NT2/D1 (cell line): ENCODE data around the gene COP1.
A peak's percentile ranks its signal among the peaks of the same experiment; 100 is the strongest.

Source experiments
- DNase-seq: peaks from one replicate; pipeline ENCODE4 v3.0.0-alpha.2; 2011; ENCODE audit warnings: low read depth, low spot score
- H3K27me3 ChIP-seq: 2 replicates; pipeline ENCODE4 v1.6.0; 2011; ENCODE audit warnings: mild to moderate bottlenecking; ENCODE audit not compliant: insufficient read length, insufficient read depth
- H3K36me3 ChIP-seq: 2 replicates; pipeline ENCODE4 v1.6.1; 2011; ENCODE audit warnings: mild to moderate bottlenecking, low read length, mixed read lengths; ENCODE audit not compliant: insufficient read depth, insufficient read length
- H3K4me1 ChIP-seq: 2 replicates; pipeline ENCODE4 v1.5.1; 2011; ENCODE audit not compliant: insufficient read depth, insufficient read length
- H3K4me3 ChIP-seq: 2 replicates; pipeline ENCODE4 v1.5.1; 2011; ENCODE audit warnings: low read depth; ENCODE audit not compliant: insufficient read length
- H3K9ac ChIP-seq: 2 replicates; pipeline ENCODE4 v1.6.0; 2011; ENCODE audit warnings: low read depth; ENCODE audit not compliant: insufficient read length
- H3K9me3 ChIP-seq: 2 replicates; pipeline ENCODE4 v1.5.1; 2011; ENCODE audit warnings: mild to moderate bottlenecking, low read length; ENCODE audit not compliant: insufficient read depth
- SUZ12 ChIP-seq: IDR thresholded peaks from 2 replicates; pipeline ENCODE4 v1.6.1; 2011; ENCODE audit not compliant: insufficient read length, insufficient read depth; ENCODE audit errors: extremely low read depth
- YY1 ChIP-seq: IDR thresholded peaks from 2 replicates; pipeline ENCODE4 v1.6.1; 2011; ENCODE audit not compliant: insufficient read length, insufficient read depth
- ZNF274 ChIP-seq: IDR thresholded peaks from 2 replicates; pipeline ENCODE4 v1.6.1; 2011; ENCODE audit warnings: mild to moderate bottlenecking, low read depth, low read length

Gene COP1

GRCh38 chr1:176225911-176226310 lies 18.8 kb upstream of the COP1 start:
- no peaks in the 10 kb centered on the region for H3K4me1 ChIP-seq
- H3K9me3 ChIP-seq, result no peaks in the 10 kb centered on the region
- TF ChIP-seq SUZ12, result no peak
- no peak for TF ChIP-seq YY1
- no peak for TF ChIP-seq ZNF274
- no peak for DNase-seq
- H3K9ac ChIP-seq, result no peak overlapping the region
- H3K27me3 ChIP-seq, result no peaks in the 10 kb centered on the region
- H3K36me3 ChIP-seq, result no peaks in the 10 kb centered on the region
- no peak overlapping the region for H3K4me3 ChIP-seq

GRCh38 chr1:176225479-176225875 lies 18.4 kb upstream of the COP1 start:
- Histone ChIP-seq H3K27me3 (no peaks in the 10 kb centered on the region), H3K9me3 (no peaks in the 10 kb centered on the region), H3K4me1 (no peaks in the 10 kb centered on the region), H3K4me3 (no peak overlapping the region), H3K36me3 (no peaks in the 10 kb centered on the region), H3K9ac (no peak overlapping the region)
- TF ChIP-seq ZNF274, result no peak
- no peak for TF ChIP-seq SUZ12
- no peak for TF ChIP-seq YY1
- peak; percentile 16 for DNase-seq

GRCh38 chr1:176222196-176222595 lies 15.1 kb upstream of the COP1 start:
- Histone ChIP-seq H3K4me1 (no peaks in the 10 kb centered on the region), H3K27me3 (no peaks in the 10 kb centered on the region), H3K4me3 (no peak overlapping the region), H3K36me3 (no peaks in the 10 kb centered on the region), H3K9ac (no peak overlapping the region), H3K9me3 (no peaks in the 10 kb centered on the region)
- TF ChIP-seq YY1 (no peak), SUZ12 (no peak), ZNF274 (no peak)
- no peak for DNase-seq

- no peak overlapping the region for H3K9ac ChIP-seq
- H3K27me3 ChIP-seq, result no peaks in the 10 kb centered on the region
- TF ChIP-seq YY1, result no peak
- no peak for TF ChIP-seq ZNF274
- no peak for TF ChIP-seq SUZ12
Measured at GRCh38 chr1:176220100-176220689, 13.1 kb upstream of the COP1 start.

GRCh38 chr1:176217461-176218099 lies 10.5 kb upstream of the COP1 start:
- Histone ChIP-seq H3K27me3 (no peaks in the 10 kb centered on the region), H3K9me3 (no peaks in the 10 kb centered on the region), H3K9ac (no peak overlapping the region), H3K4me1 (no peaks in the 10 kb centered on the region), H3K4me3 (no peak overlapping the region), H3K36me3 (no peaks in the 10 kb centered on the region)
- TF ChIP-seq SUZ12, result no peak
- no peak for TF ChIP-seq YY1
- TF ChIP-seq ZNF274, result no peak
- DNase-seq, result no peak

More at GRCh38 chr1:176220100-176220689, 13.1 kb upstream of the COP1 start:
- no peaks in the 10 kb centered on the region for H3K9me3 ChIP-seq
- no peak for DNase-seq
- no peaks in the 10 kb centered on the region for H3K4me1 ChIP-seq
- H3K4me3 ChIP-seq, result no peak overlapping the region
- H3K36me3 ChIP-seq, result no peaks in the 10 kb centered on the region

DNA sequence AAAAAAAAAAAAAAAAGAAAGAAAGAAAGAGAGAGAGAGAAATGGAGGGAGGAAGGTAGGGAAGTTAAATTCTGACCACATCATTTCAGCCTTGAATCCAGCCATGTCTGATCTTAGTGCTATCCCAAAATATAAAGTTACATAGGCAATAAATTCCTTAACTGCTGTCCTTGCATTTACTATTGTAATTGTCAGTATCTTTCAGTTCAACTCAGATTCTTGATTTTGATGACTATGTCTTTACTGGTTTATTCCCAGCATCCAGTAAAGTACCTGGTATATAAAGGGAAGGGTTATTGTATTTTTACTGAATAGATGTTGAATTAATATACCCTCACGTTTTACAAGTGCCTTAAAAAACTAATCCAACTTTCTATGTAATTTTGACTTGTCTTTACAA lies 8.9 kb upstream of the COP1 start:
- no peak overlapping the region for H3K9ac ChIP-seq
- no peak overlapping the region for H3K4me3 ChIP-seq
- H3K27me3 ChIP-seq, result no peaks in the 10 kb centered on the region
- DNase-seq, result no peak
- no peak for TF ChIP-seq SUZ12
- TF ChIP-seq YY1, result no peak
- TF ChIP-seq ZNF274, result no peak
- H3K9me3 ChIP-seq, result no peaks in the 10 kb centered on the region
- H3K4me1 ChIP-seq, result no peaks in the 10 kb centered on the region
- no peaks in the 10 kb centered on the region for H3K36me3 ChIP-seq

DNA sequence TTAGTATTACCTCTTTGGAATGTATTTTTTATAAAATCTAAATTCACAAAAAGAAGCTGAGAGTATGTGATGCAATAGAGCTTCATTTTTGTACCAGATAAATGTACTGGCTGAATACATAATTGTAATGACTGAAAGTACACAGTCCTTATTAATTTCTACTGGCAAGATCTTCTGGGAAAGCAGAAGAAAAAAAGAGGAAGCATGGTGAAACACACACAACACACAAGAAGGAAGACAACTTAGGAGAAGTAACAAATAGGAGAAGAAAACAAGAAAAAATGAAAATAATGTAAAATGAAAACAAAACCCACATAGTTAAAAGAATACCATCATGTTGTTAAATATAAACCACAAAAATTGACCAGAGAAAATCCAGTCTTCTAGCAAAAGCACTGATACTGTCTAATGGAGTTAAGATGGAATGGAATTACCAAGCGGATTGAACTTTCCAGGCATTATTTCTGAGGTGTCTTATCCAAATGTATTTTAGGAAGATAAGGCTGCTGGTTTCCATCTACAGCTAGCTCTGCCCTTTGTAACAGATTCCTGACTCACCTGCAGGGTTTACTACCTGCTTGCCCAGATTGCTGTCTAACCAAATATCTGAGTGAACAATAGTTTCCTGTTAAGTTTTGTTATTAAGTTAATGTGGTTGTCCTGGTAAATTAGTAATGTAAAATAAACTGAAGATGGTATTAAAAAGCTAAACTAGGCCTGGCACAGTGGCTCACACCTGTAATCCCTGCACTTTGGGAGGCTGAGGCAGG lies 4.5 kb upstream of the COP1 start:
- H3K9me3 ChIP-seq, result no peaks in the 10 kb centered on the region

More for the DNA sequence above, 4.5 kb upstream of the COP1 start:
- Histone ChIP-seq H3K4me3 (no peak overlapping the region), H3K9ac (no peak overlapping the region), H3K4me1 (no peaks in the 10 kb centered on the region), H3K27me3 (no peaks in the 10 kb centered on the region), H3K36me3 (no peaks in the 10 kb centered on the region)
- no peak for DNase-seq
- TF ChIP-seq YY1 (no peak), SUZ12 (no peak), ZNF274 (no peak)
